Keratinocyte (primary cell): ENCODE data around the gene RASEF. TPM values are rescaled to one million over a fixed set of nuclear protein-coding genes. Genes with fewer than 3 reads are reported as not detected.

Experiments
- DNase-seq: peaks from one replicate; pipeline ENCODE4 v3.0.0-alpha.2; 2011; ENCODE audit warnings: low read depth, missing footprints, low spot score
- FAIRE-seq: peaks from 2 replicates; lab custom pipeline; 2011; peaks lifted over from hg19 to GRCh38; lab: Jason Lieb, UNC
- H2AFZ ChIP-seq: 2 replicates; pipeline ENCODE4 v1.6.0; 2012; ENCODE audit warnings: low read length, control low read depth, inconsistent platforms; ENCODE audit not compliant: control insufficient read depth
- H3K27ac ChIP-seq: 2 replicates; pipeline ENCODE4 v1.5.1; 2011; ENCODE audit warnings: low read length; ENCODE audit not compliant: control insufficient read depth, insufficient read depth
- H3K27me3 ChIP-seq: 3 replicates; pipeline ENCODE4 v1.6.0; 2011; ENCODE audit warnings: low read length; ENCODE audit not compliant: control insufficient read depth, insufficient read depth; ENCODE audit errors: extremely low read depth
- H3K36me3 ChIP-seq, 2 experiments: 2 replicates in 1 of 2; 3 replicates in 1 of 2; pipeline ENCODE4 v1.5.1; 2011; ENCODE audit warnings: low read length in 2 of 2, mild to moderate bottlenecking in 1 of 2; ENCODE audit not compliant: control insufficient read depth in 2 of 2, insufficient read depth in 2 of 2; ENCODE audit errors: extremely low read depth in 1 of 2
- H3K4me1 ChIP-seq: 3 replicates; pipeline ENCODE4 v1.5.1; 2011; ENCODE audit warnings: low read length; ENCODE audit not compliant: control insufficient read depth, insufficient read depth; ENCODE audit errors: extremely low read depth
- H3K4me2 ChIP-seq: 3 replicates; pipeline ENCODE4 v1.6.0; 2011; ENCODE audit warnings: low read depth, low read length; ENCODE audit not compliant: control insufficient read depth, insufficient read depth; ENCODE audit errors: extremely low read depth
- H3K4me3 ChIP-seq, 3 experiments: fragments of 200-600 bp in 1 of 3; sonication (generic) in 1 of 3; 2 replicates in 2 of 3; 3 replicates in 1 of 3; pipeline ENCODE4 v1.5.1; 2011 to 2016; ENCODE audit warnings: low read length in 3 of 3, mild to moderate bottlenecking in 3 of 3, control low read depth in 2 of 3, inconsistent platforms in 1 of 3, low read depth in 1 of 3, mixed read lengths in 1 of 3, mixed run types in 1 of 3, moderate library complexity in 1 of 3; ENCODE audit not compliant: control insufficient read depth in 2 of 3, insufficient read depth in 2 of 3; ENCODE audit errors: extremely low read depth in 1 of 3
- H3K79me2 ChIP-seq: 2 replicates; pipeline ENCODE4 v1.6.0; 2012; ENCODE audit warnings: low read length; ENCODE audit not compliant: control insufficient read depth, insufficient read depth
- H3K9ac ChIP-seq: 3 replicates; pipeline ENCODE4 v1.6.0; 2011; ENCODE audit warnings: low read length; ENCODE audit not compliant: control insufficient read depth, insufficient read depth; ENCODE audit errors: extremely low read depth
- H3K9me1 ChIP-seq: 3 replicates; pipeline ENCODE4 v1.6.0; 2011; ENCODE audit warnings: low read length; ENCODE audit not compliant: control insufficient read depth, insufficient read depth; ENCODE audit errors: extremely low read depth
- H3K9me3 ChIP-seq: 2 replicates; pipeline ENCODE4 v1.5.1; 2012; ENCODE audit warnings: low read depth, low read length; ENCODE audit not compliant: control insufficient read depth
- H4K20me1 ChIP-seq: 3 replicates; pipeline ENCODE4 v1.6.0; 2011; ENCODE audit warnings: low read length; ENCODE audit not compliant: control insufficient read depth, insufficient read depth; ENCODE audit errors: extremely low read depth
- CTCF ChIP-seq, 3 experiments: IDR thresholded peaks in 1 of 3; conservative IDR thresholded peaks in 1 of 3; optimal IDR thresholded peaks in 1 of 3; 2 replicates in 2 of 3; 3 replicates in 1 of 3; pipeline versions ENCODE3 to v1.5.1; 2011; ENCODE audit warnings: low read length in 3 of 3, mild to moderate bottlenecking in 3 of 3, moderate library complexity in 2 of 3, control low read depth in 1 of 3, inconsistent platforms in 1 of 3; ENCODE audit not compliant: insufficient read depth in 2 of 3; ENCODE audit errors: extremely low read depth in 1 of 3
- EZH2 ChIP-seq: IDR thresholded peaks from one replicate; pipeline ENCODE4 v1.6.1; 2012; ENCODE audit warnings: inconsistent platforms, mild to moderate bottlenecking, low read length, moderate library complexity
- dilution Hi-C: fragments of 300-500 bp; cut with MboI; formaldehyde crosslinking; loops from one replicate; pipeline ENCODE4 v1.7.0; 2020; ENCODE audit warnings: low sequenced_read_pairs; ENCODE audit not compliant: extremely low pct_ligation_motif_present
- polyA plus RNA-seq, 5 experiments: library from polyadenylated mRNA; depleted of rRNA in 3 of 5; stranded (reverse) in 3 of 5; stranded (forward) in 1 of 5; unstranded in 1 of 5; fragments of >200 nt; gene quantifications; 1 replicate in 1 of 5; 2 replicates in 3 of 5; 3 replicates in 1 of 5; pipeline versions ENCODE4 v1.2.1 to v1.2.3, GENCODE V29; 2011 to 2012; ENCODE audit warnings: missing spikeins in 2 of 5, low read depth in 1 of 5, low replicate concordance in 1 of 5

The RASEF gene
- polyA plus RNA-seq, 1 donor (not counting 4 experiments of a cell fraction or from before 2014, with no cell fraction given), result 0.28 TPM

DNA sequence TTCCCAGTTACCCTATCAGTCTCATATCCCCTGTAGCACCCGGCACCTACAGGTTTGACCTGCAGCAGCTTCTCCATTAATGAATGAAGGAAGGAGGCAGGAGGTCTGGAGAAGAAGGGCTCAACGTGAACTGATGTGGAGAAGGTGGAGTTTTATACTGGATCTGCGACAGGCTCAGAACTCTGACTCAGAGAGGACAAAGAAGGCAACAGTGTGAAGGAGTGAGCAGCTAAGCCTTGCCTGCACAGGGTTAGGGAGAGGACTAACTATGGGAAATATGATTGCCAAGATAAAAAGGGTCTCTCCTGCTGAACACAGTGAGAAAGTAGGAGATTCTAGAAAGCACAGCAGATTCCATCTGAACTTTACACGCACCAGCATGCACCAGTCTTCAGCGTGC lies 23.6 kb downstream of the RASEF start:
- DNase-seq (no peak), FAIRE-seq (no peak)
- no peak overlapping the region for H2AFZ ChIP-seq
- no peaks in the 10 kb centered on the region for H4K20me1 ChIP-seq
- no peaks in the 10 kb centered on the region for H3K9me3 ChIP-seq
- H3K36me3 ChIP-seq, result no peaks in the 10 kb centered on the region
- no peaks in the 10 kb centered on the region for H3K79me2 ChIP-seq
- no peak overlapping the region for H3K4me3 ChIP-seq
- H3K9me1 ChIP-seq, result no peaks in the 10 kb centered on the region
- H3K4me2 ChIP-seq, result no peak overlapping the region
- no peak overlapping the region for H3K9ac ChIP-seq
- dilution Hi-C loops, result no loop called here
- no peaks in the 10 kb centered on the region for H3K27me3 ChIP-seq
- H3K27ac ChIP-seq, result no peak overlapping the region
- peaks cover 3% of the 10 kb centered on the region for H3K4me1 ChIP-seq
- TF ChIP-seq EZH2 (no peak), CTCF (optimal IDR thresholded peaks at IDR 0.05 in 1 of 3, IDR thresholded peaks at IDR 0.05 in 1 of 3, conservative IDR thresholded peaks at IDR 0.05 in 1 of 3; ENCODE audit: extremely low read depth in 1 of 3, insufficient read depth in 2 of 3, low read length in 3 of 3) (no peak)

DNA sequence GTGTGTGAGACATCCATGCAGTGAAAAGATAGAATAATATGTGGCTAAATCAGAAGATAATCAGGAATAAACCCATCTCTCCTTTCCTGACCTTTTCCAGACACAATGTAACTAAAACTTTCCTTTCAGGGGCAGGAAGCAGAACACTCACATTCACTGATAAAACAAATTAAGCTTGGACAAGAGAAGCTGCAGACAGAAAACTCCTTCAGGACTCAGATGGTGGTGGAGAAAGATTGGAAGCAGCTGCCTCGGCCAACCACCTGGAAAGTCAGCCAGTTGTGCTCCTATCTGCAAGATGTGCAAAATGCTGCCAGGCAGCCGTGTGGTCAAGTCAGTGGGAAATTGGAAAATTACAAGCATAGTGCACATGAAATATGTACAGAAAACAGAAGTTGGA lies 26.9 kb downstream of the RASEF start:
- TF ChIP-seq EZH2 (no peak), CTCF (optimal IDR thresholded peaks at IDR 0.05 in 1 of 3, IDR thresholded peaks at IDR 0.05 in 1 of 3, conservative IDR thresholded peaks at IDR 0.05 in 1 of 3; ENCODE audit: extremely low read depth in 1 of 3, insufficient read depth in 2 of 3, low read length in 3 of 3) (no peak)
- FAIRE-seq (no peak), DNase-seq (no peak)
- H3K27me3 ChIP-seq, result no peaks in the 10 kb centered on the region
- no peak overlapping the region for H3K9ac ChIP-seq
- H4K20me1 ChIP-seq, result no peaks in the 10 kb centered on the region
- no peak overlapping the region for H3K4me3 ChIP-seq
- dilution Hi-C loops, result no loop called here
- H3K27ac ChIP-seq, result no peak overlapping the region
- H2AFZ ChIP-seq, result no peak overlapping the region
- H3K9me3 ChIP-seq, result no peaks in the 10 kb centered on the region
- no peaks in the 10 kb centered on the region for H3K79me2 ChIP-seq
- no peaks in the 10 kb centered on the region for H3K36me3 ChIP-seq
- peaks cover 8% of the 10 kb centered on the region for H3K4me1 ChIP-seq
- no peaks in the 10 kb centered on the region for H3K9me1 ChIP-seq
- no peak overlapping the region for H3K4me2 ChIP-seq
